Neural cell (in vitro differentiated cells): ENCODE results near the gene NFE2L3. TPM values are rescaled to one million over a fixed set of nuclear protein-coding genes. Genes with fewer than 3 reads are reported as not detected.

ENCODE experiments used
- H2AFZ ChIP-seq: fragments of 200-600, 300-800 bp; sonication (generic), shearing (Covaris generic); 2 replicates; pipeline ENCODE4 v1.6.0; 2014; ENCODE audit warnings: low read depth, mild to moderate bottlenecking, antibody characterized with exemption, low read length, moderate library complexity
- H3F3A ChIP-seq: fragments of 200-600 bp; shearing (Covaris generic); 2 replicates; pipeline ENCODE4 v1.6.1; 2016; ENCODE audit warnings: mild to moderate bottlenecking, moderate library complexity, mixed read lengths, antibody characterized with exemption, low read length; ENCODE audit not compliant: insufficient read depth, poor library complexity, severe bottlenecking
- H3K27ac ChIP-seq: fragments of 200-600, 300-800 bp; sonication (generic), shearing (Covaris generic); 2 replicates; pipeline ENCODE4 v1.5.1; 2014; ENCODE audit warnings: mild to moderate bottlenecking, low read length, moderate library complexity
- H3K27me3 ChIP-seq: fragments of 300-800, 200-600 bp; sonication (generic), shearing (Covaris generic); 2 replicates; pipeline ENCODE4 v1.6.0; 2014; ENCODE audit warnings: mild to moderate bottlenecking, low read depth, low read length, moderate library complexity; ENCODE audit not compliant: insufficient read depth
- H3K36me3 ChIP-seq: fragments of 300-800, 200-600 bp; sonication (generic), shearing (Covaris generic); 2 replicates; pipeline ENCODE4 v1.5.1; 2014; ENCODE audit warnings: mild to moderate bottlenecking, antibody characterized with exemption, low read length, moderate library complexity; ENCODE audit not compliant: insufficient read depth
- H3K4me2 ChIP-seq: fragments of 300-800, 200-600 bp; sonication (generic), shearing (Covaris generic); 2 replicates; pipeline ENCODE4 v1.6.0; 2014; ENCODE audit warnings: mild to moderate bottlenecking, low read length
- H3K4me3 ChIP-seq: fragments of 300-800, 200-600 bp; sonication (generic), shearing (Covaris generic); 2 replicates; pipeline ENCODE4 v1.5.1; 2014; ENCODE audit warnings: mild to moderate bottlenecking, low read length, moderate library complexity
- H3K79me2 ChIP-seq: fragments of 200-600 bp; shearing (Covaris generic); replicated peaks from 2 replicates; pipeline ENCODE4 v1.6.0; 2014; ENCODE audit warnings: mild to moderate bottlenecking, low read length, moderate library complexity; ENCODE audit not compliant: insufficient read depth
- H3K9ac ChIP-seq: fragments of 300-800, 200-600 bp; sonication (generic), shearing (Covaris generic); 2 replicates; pipeline ENCODE4 v1.6.1; 2016; ENCODE audit warnings: mild to moderate bottlenecking, low read length, mixed read lengths
- H3K9me2 ChIP-seq: fragments of 200-600 bp; shearing (Covaris generic); 2 replicates; pipeline ENCODE4 v1.6.1; 2016; ENCODE audit warnings: mild to moderate bottlenecking, low read length, mixed read lengths; ENCODE audit not compliant: insufficient read depth
- H3K9me3 ChIP-seq: fragments of 200-600, 300-800 bp; sonication (generic), shearing (Covaris generic); 2 replicates; pipeline ENCODE4 v1.6.1; 2016; ENCODE audit warnings: mild to moderate bottlenecking, mixed run types, low read length, moderate library complexity, mixed read lengths
- H4K20me1 ChIP-seq: fragments of 200-600 bp; shearing (Covaris generic); 2 replicates; pipeline ENCODE4 v1.6.1; 2016; ENCODE audit warnings: mild to moderate bottlenecking, mixed run types; ENCODE audit not compliant: insufficient read depth
- EP300 ChIP-seq: fragments of 450-650 bp; conservative IDR thresholded peaks from 2 replicates; pipeline ENCODE4 v1.6.1; 2014; ENCODE audit warnings: antibody characterized with exemption, mild to moderate bottlenecking, moderate library complexity; ENCODE audit not compliant: poor library complexity, severe bottlenecking
- EZH2 ChIP-seq: fragments of 200-600, 300-800 bp; shearing (Covaris generic), sonication (generic); IDR thresholded peaks from 2 replicates; pipeline ENCODE4 v1.6.1; 2014; ENCODE audit warnings: antibody characterized with exemption, low read length, borderline replicate concordance, mild to moderate bottlenecking; ENCODE audit not compliant: insufficient read depth, poor library complexity, severe bottlenecking
- MXI1 ChIP-seq: fragments of 450-650 bp; conservative IDR thresholded peaks from 2 replicates; pipeline ENCODE4 v1.6.1; 2014; ENCODE audit warnings: antibody characterized with exemption, mild to moderate bottlenecking; ENCODE audit not compliant: poor library complexity, severe bottlenecking
- POLR2AphosphoS5 ChIP-seq: IDR thresholded peaks from 2 replicates; pipeline ENCODE4 v1.6.1; 2012
- RAD21 ChIP-seq: fragments of 450-650 bp; conservative IDR thresholded peaks from 2 replicates; pipeline ENCODE4 v1.6.1; 2014; ENCODE audit warnings: antibody characterized with exemption, mild to moderate bottlenecking, moderate library complexity
- REST ChIP-seq: IDR thresholded peaks from 2 replicates; pipeline ENCODE4 v1.6.1; 2012; ENCODE audit warnings: borderline replicate concordance
- SMC3 ChIP-seq: fragments of 450-650 bp; conservative IDR thresholded peaks from 2 replicates; pipeline ENCODE4 v1.6.1; 2014; ENCODE audit warnings: antibody characterized with exemption, mild to moderate bottlenecking, moderate library complexity; ENCODE audit not compliant: poor library complexity
- TAF1 ChIP-seq: IDR thresholded peaks from 2 replicates; pipeline ENCODE4 v1.6.1; 2012; ENCODE audit warnings: low read depth
- polyA plus RNA-seq: library from polyadenylated mRNA; depleted of rRNA; stranded (reverse); fragments of >200 nt; gene quantifications from 2 replicates; pipeline ENCODE4 v1.2.3, GENCODE V29; 2014
- TF ChIP-seq, protein P1 (sequence below): fragments of 450-650 bp; IDR thresholded peaks from 2 replicates; pipeline ENCODE4 v1.5.1; 2014; ENCODE audit warnings: antibody characterized with exemption, mild to moderate bottlenecking, moderate library complexity; ENCODE audit not compliant: poor library complexity, severe bottlenecking

The NFE2L3 gene
- polyA plus RNA-seq, 1 donor from 2014 or later: 2.9 TPM

- TF ChIP-seq, protein P1, sequence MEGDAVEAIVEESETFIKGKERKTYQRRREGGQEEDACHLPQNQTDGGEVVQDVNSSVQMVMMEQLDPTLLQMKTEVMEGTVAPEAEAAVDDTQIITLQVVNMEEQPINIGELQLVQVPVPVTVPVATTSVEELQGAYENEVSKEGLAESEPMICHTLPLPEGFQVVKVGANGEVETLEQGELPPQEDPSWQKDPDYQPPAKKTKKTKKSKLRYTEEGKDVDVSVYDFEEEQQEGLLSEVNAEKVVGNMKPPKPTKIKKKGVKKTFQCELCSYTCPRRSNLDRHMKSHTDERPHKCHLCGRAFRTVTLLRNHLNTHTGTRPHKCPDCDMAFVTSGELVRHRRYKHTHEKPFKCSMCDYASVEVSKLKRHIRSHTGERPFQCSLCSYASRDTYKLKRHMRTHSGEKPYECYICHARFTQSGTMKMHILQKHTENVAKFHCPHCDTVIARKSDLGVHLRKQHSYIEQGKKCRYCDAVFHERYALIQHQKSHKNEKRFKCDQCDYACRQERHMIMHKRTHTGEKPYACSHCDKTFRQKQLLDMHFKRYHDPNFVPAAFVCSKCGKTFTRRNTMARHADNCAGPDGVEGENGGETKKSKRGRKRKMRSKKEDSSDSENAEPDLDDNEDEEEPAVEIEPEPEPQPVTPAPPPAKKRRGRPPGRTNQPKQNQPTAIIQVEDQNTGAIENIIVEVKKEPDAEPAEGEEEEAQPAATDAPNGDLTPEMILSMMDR: no peak
- TF ChIP-seq TAF1: no peak
Measured at GRCh38 chr7:26105931-26106330, 46.1 kb upstream of the NFE2L3 start (continued).

GRCh38 chr7:26112203-26112740 lies 39.7 kb upstream of the NFE2L3 start:
- H3K4me2 ChIP-seq: no peak overlapping the region
- no peaks in the 10 kb centered on the region for H3K9me3 ChIP-seq
- no peaks in the 10 kb centered on the region for H3K27me3 ChIP-seq
- no peaks in the 10 kb centered on the region for H3K9me2 ChIP-seq
- H3K9ac ChIP-seq: no peak overlapping the region
- no peaks in the 10 kb centered on the region for H3F3A ChIP-seq
- H3K79me2 ChIP-seq: no peaks in the 10 kb centered on the region
- H3K36me3 ChIP-seq: no peaks in the 10 kb centered on the region
- no peak overlapping the region for H3K27ac ChIP-seq
- no peaks in the 10 kb centered on the region for H4K20me1 ChIP-seq
- no peak overlapping the region for H3K4me3 ChIP-seq
- TF ChIP-seq TAF1 (no peak), POLR2AphosphoS5 (no peak), SMC3 (no peak), MXI1 (no peak), EP300 (no peak), RAD21 (no peak), EZH2 (no peak), REST (no peak)
- TF ChIP-seq, protein P1: no peak
- H2AFZ ChIP-seq: no peak overlapping the region

DNA sequence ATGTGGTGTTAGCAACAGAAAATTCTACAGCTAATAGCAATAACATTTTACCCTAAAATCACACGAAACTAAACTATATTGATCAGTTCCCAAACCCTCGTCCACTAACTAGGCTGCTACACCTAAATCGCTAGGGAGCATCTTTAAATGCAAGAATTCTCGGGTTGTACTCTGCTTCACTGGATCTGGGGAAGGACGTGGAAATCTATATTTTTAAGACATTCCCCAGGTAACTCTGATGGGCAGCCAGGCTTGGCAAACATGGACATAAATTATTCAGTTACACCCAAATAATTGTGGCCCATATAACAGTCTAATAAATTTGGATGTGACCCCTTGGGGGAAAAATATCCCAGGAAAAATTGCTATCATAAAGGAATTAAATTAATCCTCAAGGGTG lies 36.3 kb upstream of the NFE2L3 start:
- Histone ChIP-seq H3K27me3 (no peaks in the 10 kb centered on the region), H3K9me3 (no peaks in the 10 kb centered on the region), H3K36me3 (no peaks in the 10 kb centered on the region), H2AFZ (no peak overlapping the region), H3K9me2 (no peaks in the 10 kb centered on the region), H4K20me1 (no peaks in the 10 kb centered on the region), H3K4me3 (no peak overlapping the region), H3K27ac (no peak overlapping the region), H3K79me2 (no peaks in the 10 kb centered on the region), H3F3A (no peaks in the 10 kb centered on the region), H3K9ac (no peak overlapping the region), H3K4me2 (no peak overlapping the region)
- TF ChIP-seq POLR2AphosphoS5: no peak
- TF ChIP-seq, protein P1: no peak
- TF ChIP-seq TAF1: no peak
- TF ChIP-seq MXI1: no peak
- no peak for TF ChIP-seq REST
- no peak for TF ChIP-seq RAD21
- TF ChIP-seq SMC3: no peak
